Measurements from ENCODE around the gene FBXL14. TPM values are rescaled to one million over a fixed set of nuclear protein-coding genes. Genes with fewer than 3 reads are reported as not detected.

The FBXL14 gene
- total RNA-seq, 3 donors from 2014 or later (not counting 1 experiment from before 2014, with no cell fraction given), result 18.7 to 24.9 (median 22.8) TPM

- Mint-ChIP-seq H3K4me3 (peak overlapping the region; percentile 70), H3K9me3 (no peaks in the 10 kb centered on the region), H3K27ac (no peak overlapping the region), H3K27me3 (ENCODE audit: low read depth in 2 of 2) (peaks cover 71 to 73% of the 10 kb centered on the region in 2 donors), H3K4me1 (peaks cover 38 to 40% of the 10 kb centered on the region in 2 donors), H3K36me3 (no peaks in the 10 kb centered on the region)
- WGBS (ENCODE audit: insufficient coverage), result 3% methylated on average over 56 of the region's 56 CpGs
- no peak overlapping the region for H3K4me3 ChIP-seq (ENCODE audit: low read length)
- no peak overlapping the region for H3K27ac ChIP-seq (ENCODE audit: low read length)
- no peaks in the 10 kb centered on the region for H3K36me3 ChIP-seq (ENCODE audit: control insufficient read depth, insufficient read depth, low read length)
- H3K9me3 ChIP-seq (ENCODE audit: control insufficient read depth, insufficient read depth, low read length), result no peaks in the 10 kb centered on the region
- ATAC-seq (peak in 1 of 3 donors; percentile 4), DNase-seq (peak in 1 of 2 donors; percentile 26)
- TF ChIP-seq CTCF (IDR thresholded peaks at IDR 0.05), result no peak
- H3K27me3 ChIP-seq (ENCODE audit: control insufficient read depth, insufficient read depth, low read length), result peaks cover 54% of the 10 kb centered on the region
- intact Hi-C loops (cut with micrococcal nuclease), result no loop called here
- peaks cover 50% of the 10 kb centered on the region for H3K4me1 ChIP-seq (ENCODE audit: control insufficient read depth, insufficient read depth, low read length)
Measured at GRCh38 chr12:1531153-1531653, 63.2 kb downstream of the FBXL14 start.

- no peak overlapping the region for H3K4me3 Mint-ChIP-seq
- intact Hi-C loops (cut with micrococcal nuclease), result no loop called here
- H3K36me3 ChIP-seq (ENCODE audit: control insufficient read depth, insufficient read depth, low read length), result no peaks in the 10 kb centered on the region
- no peak overlapping the region for H3K27ac Mint-ChIP-seq
- H3K4me3 ChIP-seq (ENCODE audit: low read length), result no peak overlapping the region
- DNase-seq (peak in 1 of 2 donors; percentile 25), ATAC-seq (peak in 1 of 3 donors; percentile 16)
- no peak overlapping the region for H3K27ac ChIP-seq (ENCODE audit: low read length)
- H3K4me1 Mint-ChIP-seq, result peaks cover 36 to 40% of the 10 kb centered on the region in 2 donors
- H3K27me3 Mint-ChIP-seq (ENCODE audit: low read depth in 2 of 2), result peaks cover 71 to 75% of the 10 kb centered on the region in 2 donors
- no peaks in the 10 kb centered on the region for H3K9me3 ChIP-seq (ENCODE audit: control insufficient read depth, insufficient read depth, low read length)
- no peaks in the 10 kb centered on the region for H3K9me3 Mint-ChIP-seq
- peaks cover 50% of the 10 kb centered on the region for H3K4me1 ChIP-seq (ENCODE audit: control insufficient read depth, insufficient read depth, low read length)
- TF ChIP-seq CTCF (IDR thresholded peaks at IDR 0.05), result no peak
- under 1% methylated on average over 99 of the region's 99 CpGs for WGBS (ENCODE audit: insufficient coverage)
- no peaks in the 10 kb centered on the region for H3K36me3 Mint-ChIP-seq
- H3K27me3 ChIP-seq (ENCODE audit: control insufficient read depth, insufficient read depth, low read length), result peaks cover 49% of the 10 kb centered on the region
Measured at GRCh38 chr12:1530592-1531152, 63.7 kb downstream of the FBXL14 start.

- H3K27ac ChIP-seq (ENCODE audit: low read length), result no peak overlapping the region
- peaks cover 43% of the 10 kb centered on the region for H3K4me1 ChIP-seq (ENCODE audit: control insufficient read depth, insufficient read depth, low read length)
- Mint-ChIP-seq H3K27ac (peak overlapping the region in 1 of 2 donors; percentile 66), H3K4me1 (peaks cover 33 to 40% of the 10 kb centered on the region in 2 donors), H3K36me3 (no peaks in the 10 kb centered on the region), H3K9me3 (no peaks in the 10 kb centered on the region), H3K27me3 (ENCODE audit: low read depth in 2 of 2) (peaks cover 73% of the 10 kb centered on the region in 2 donors), H3K4me3 (peak overlapping the region; percentile 86)
- DNase-seq, result peak in 1 of 2 donors; percentile 25
- TF ChIP-seq CTCF (IDR thresholded peaks at IDR 0.05), result no peak
- no peak overlapping the region for H3K4me3 ChIP-seq (ENCODE audit: low read length)
- WGBS (ENCODE audit: insufficient coverage), result 2% methylated on average over 101 of the region's 101 CpGs
- peak in 2 of 3 donors; percentile 14 to 22 for ATAC-seq
- intact Hi-C loops (cut with micrococcal nuclease), result no loop called here
- H3K9me3 ChIP-seq (ENCODE audit: control insufficient read depth, insufficient read depth, low read length), result no peaks in the 10 kb centered on the region
- H3K27me3 ChIP-seq (ENCODE audit: control insufficient read depth, insufficient read depth, low read length), result peaks cover 47% of the 10 kb centered on the region
- H3K36me3 ChIP-seq (ENCODE audit: control insufficient read depth, insufficient read depth, low read length), result no peaks in the 10 kb centered on the region
Measured at GRCh38 chr12:1529862-1530591, 64.4 kb downstream of the FBXL14 start.
